SK-N-SH treated with all-trans-retinoic acid at 6 μM for 48 hours (cell line): ENCODE measurements around the gene PCBD2.

ENCODE experiments used
- ARNTL ChIP-seq: fragments of 450-650 bp; formaldehyde crosslinking; IDR thresholded peaks from 2 replicates; pipeline ENCODE4 v1.5.0; 2020; ENCODE audit warnings: low read depth, mild to moderate bottlenecking, moderate library complexity, borderline replicate concordance
- CREB5 ChIP-seq: fragments of 250-450 bp; sonication (Bioruptor Pico); IDR thresholded peaks from 2 replicates; pipeline ENCODE4 v1.5.1; 2020; ENCODE audit warnings: low read depth, mild to moderate bottlenecking, moderate library complexity
- ESRRG ChIP-seq: fragments of 250-450 bp; sonication (Bioruptor Pico); IDR thresholded peaks from 2 replicates; pipeline ENCODE4 v1.6.1; 2021; ENCODE audit warnings: mild to moderate bottlenecking
- ISL1 ChIP-seq: fragments of 250-450 bp; sonication (Bioruptor Pico); IDR thresholded peaks from 2 replicates; pipeline ENCODE4 v2.1.2; 2022; ENCODE audit warnings: mild to moderate bottlenecking, moderate library complexity
- OSR1 ChIP-seq: fragments of 250-450 bp; sonication (Bioruptor Pico); IDR thresholded peaks from 2 replicates; pipeline ENCODE4 v1.8.0; 2022; ENCODE audit warnings: moderate library complexity, mild to moderate bottlenecking, inconsistent platforms
- PATZ1 ChIP-seq: fragments of 250-450 bp; sonication (Bioruptor Pico); IDR thresholded peaks from 2 replicates; pipeline ENCODE4 v1.8.0; 2020; ENCODE audit warnings: mild to moderate bottlenecking, moderate library complexity, borderline replicate concordance
- ZFP3 ChIP-seq: fragments of 250-450 bp; sonication (Bioruptor Pico); IDR thresholded peaks from 2 replicates; pipeline ENCODE4 v1.5.0; 2020; ENCODE audit warnings: mild to moderate bottlenecking, moderate library complexity

GRCh38 chr5:134878403-134878802 lies 26.5 kb upstream of the PCBD2 start:
- TF ChIP-seq ISL1 (no peak), ESRRG (CRISPR knock-in tag) (no peak), ZFP3 (CRISPR knock-in tag) (no peak), CREB5 (CRISPR knock-in tag) (no peak), ARNTL (CRISPR knock-in tag) (no peak), PATZ1 (CRISPR knock-in tag) (no peak), OSR1 (CRISPR knock-in tag) (no peak)
